Urothelium cell line (cell line): Measurements from ENCODE around the gene CCL19.
A peak's percentile ranks its signal among the peaks of the same experiment; 100 is the strongest.
"Not testable (repeated sequence)": the region's sequence is repeated elsewhere in the genome, so short reads cannot be mapped to it uniquely, and the experiment has no call there.

Experiments used
- DNase-seq: peaks from one replicate; pipeline ENCODE4 v3.0.0; 2011; ENCODE audit warnings: low spot score, mixed read lengths
- FAIRE-seq: peaks from 2 replicates; lab custom pipeline; 2011; peaks lifted over from hg19 to GRCh38; lab: Jason Lieb, UNC

Gene CCL19

DNA sequence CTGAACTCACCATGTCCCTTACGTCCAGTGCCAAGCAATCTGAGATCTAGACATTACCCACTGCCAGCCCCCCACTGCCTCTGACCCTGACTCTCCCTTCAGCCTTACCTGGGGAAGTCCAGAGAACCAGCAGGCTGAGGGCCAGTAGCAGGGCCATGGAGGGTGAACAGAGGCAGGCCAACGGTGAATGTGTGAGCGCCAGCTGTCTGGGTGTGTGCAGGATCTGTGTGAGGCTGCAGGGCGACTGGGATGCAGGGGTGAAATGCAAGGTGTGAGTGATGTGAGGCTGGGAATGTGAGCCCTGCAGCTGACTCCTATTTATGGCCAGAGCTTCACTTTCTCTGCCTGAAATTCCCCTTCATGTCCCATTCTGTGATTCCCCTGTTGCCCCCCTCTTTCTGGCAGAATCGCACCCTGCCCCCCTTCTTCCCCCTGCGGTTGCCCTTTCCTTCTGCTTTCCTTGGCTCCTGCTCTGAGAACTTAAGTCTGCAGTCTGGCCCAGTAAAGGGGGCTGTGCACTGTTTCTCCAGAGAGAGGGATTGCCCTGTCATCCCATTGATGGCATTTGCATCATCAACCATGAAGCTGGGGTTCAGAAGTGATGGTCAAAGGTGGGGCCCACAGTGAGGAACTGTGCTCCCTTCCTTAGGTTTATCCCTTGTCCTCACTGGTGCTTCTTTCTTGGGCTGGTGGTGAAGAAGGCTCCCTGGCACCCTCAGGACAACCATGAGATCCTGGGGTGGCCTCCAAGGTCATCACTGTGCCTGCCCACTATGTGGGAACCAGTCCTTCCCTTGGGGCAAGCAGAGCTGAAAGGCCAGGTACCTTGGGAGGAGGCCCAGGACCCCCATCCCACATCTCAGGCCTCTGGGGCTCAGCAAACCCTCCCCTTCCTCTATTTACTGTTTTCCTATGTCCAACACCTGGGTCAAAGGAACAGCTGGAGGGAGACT is at the start of gene CCL19:
Gene CCL19, minus strand, starts transcription at position 294 of the 953 bp plus-strand sequence. Its CDS starts 137 bp downstream, at position 157.
- DNase-seq (no peak), FAIRE-seq (no peak)

DNA sequence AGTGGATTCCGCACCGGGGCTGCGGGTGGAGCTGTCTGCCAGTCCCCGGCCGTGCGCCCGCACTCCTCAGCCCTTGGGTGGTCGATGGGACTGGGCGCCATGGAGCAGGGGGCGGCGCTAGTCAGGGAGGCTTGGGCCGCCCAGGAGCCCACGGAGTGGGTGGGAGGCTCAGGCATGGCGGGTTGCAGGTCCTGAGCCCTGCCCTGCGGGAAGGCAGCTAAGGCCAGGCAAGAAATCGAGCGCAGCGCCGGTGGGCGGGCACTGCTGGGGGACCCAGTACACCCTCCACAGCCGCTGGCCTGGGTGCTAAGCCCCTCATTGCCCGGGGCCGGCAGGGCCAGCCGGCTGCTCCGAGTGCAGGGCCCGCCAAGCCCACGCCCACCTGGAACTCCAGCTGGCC is 49.1 kb upstream of the CCL19 start:
- FAIRE-seq, DNase-seq: not testable (repeated sequence)

DNA sequence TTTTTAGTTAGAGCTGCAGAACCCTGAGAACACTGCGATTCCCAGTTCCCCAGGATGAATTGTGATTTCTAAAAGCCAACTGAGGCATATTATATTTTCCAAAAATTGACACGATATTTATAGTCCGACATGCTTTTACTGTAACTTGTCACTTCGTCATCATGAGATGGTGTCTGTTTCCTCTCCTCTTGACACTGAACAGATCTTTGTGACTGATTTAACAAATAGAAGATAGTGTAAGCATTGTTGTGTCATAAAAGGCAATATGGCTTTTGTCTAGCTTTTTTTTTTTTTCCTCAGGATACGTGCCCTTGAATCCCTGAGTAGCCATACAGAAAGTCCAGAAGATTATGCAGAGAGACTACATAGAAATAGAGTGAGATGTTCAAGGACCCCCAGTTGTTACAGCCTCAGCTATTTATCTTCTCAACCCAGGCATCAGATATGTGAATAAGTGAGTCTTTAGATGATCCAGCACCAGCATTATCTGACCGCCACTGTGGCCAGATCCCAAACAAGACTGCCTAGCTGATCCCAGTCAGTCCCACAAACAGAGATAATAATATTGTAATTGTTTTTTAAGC is 46.7 kb upstream of the CCL19 start:
- FAIRE-seq (no peak), DNase-seq (no peak)

DNA sequence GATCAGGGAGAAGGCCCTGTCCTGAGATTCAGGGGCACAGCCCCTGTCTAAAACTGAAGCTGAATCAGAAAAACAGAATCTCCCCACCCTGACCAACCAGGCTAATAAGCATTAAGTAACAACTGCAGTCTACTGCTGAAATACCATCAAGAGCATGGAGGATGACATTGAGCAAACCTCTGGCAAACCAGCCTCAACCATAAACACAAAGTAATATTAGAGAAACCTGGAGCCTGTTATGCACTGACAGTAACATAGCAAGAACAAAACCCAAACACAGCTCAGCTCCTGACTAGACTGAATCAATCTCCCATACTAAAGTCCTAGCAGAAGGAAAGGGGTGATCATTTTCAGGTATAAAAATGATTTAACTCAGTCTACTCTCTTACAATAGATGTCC is 43.6 kb upstream of the CCL19 start:
- DNase-seq (no peak), FAIRE-seq (no peak)

GRCh38 chr9:34732886-34733285 is 41.8 kb upstream of the CCL19 start:
- no peak for DNase-seq
- no peak for FAIRE-seq

GRCh38 chr9:34732478-34732877 is 41.4 kb upstream of the CCL19 start:
- DNase-seq (no peak), FAIRE-seq (no peak)

GRCh38 chr9:34723141-34723540 is 32.1 kb upstream of the CCL19 start:
- no peak for FAIRE-seq
- DNase-seq: no peak

- DNase-seq: not testable (repeated sequence)
- peak; percentile 81 for FAIRE-seq
Measured at GRCh38 chr9:34719769-34720025, 28.6 kb upstream of the CCL19 start.

GRCh38 chr9:34719021-34719768 is 28.1 kb upstream of the CCL19 start:
- DNase-seq: no peak

DNA sequence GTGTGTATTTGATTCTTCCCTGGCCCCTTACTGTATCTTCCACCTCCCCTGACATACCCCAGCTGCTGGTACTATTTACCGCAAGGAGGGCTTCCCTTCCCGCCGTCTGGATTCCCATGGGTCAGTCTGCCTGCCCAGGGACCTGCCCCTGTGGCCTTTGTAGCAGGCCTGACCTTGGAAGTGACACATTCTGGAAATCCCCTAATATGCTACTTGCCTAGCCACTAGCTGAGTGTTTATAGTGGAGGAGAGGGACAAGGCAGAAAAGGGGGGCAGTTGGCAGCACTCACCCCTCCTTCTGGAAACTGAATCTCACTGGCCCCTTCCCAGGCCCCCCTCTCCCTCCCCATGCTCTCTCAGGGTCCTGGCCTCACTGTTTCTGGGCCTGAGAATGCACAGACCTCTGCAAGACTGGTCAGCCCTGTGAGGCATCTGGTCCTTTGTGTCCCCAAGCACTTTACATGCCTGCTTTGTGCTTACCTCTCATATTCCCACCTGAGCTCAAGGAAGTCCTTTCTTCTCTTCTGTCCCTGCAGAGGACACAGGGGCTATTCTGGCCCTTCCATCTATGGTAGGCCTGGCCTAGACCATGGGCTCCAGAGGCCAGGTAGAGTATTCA is 27.0 kb upstream of the CCL19 start:
- FAIRE-seq (no peak), DNase-seq (no peak)

More at GRCh38 chr9:34719021-34719768, 28.1 kb upstream of the CCL19 start:
- no peak for FAIRE-seq

DNA sequence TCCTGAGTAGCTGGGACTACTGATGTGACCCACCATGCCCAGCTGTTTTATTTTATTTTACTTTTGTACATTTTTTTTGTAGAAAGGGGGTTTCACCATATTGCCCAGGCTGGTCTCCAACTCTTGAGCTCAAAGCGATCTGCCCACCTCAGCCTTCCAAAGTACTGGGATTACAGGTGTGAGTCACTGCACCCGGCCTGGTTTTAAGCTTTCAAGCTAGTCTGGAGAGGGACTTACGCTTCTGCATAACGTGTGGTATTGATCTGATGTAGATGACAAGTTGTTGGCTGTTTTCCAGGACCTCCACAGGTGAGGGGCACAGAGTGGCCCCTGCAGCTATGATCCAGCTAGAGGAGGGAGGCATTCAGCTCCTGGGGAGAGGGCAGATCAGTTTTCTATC is 25.6 kb upstream of the CCL19 start:
- DNase-seq: no peak
- no peak for FAIRE-seq

DNA sequence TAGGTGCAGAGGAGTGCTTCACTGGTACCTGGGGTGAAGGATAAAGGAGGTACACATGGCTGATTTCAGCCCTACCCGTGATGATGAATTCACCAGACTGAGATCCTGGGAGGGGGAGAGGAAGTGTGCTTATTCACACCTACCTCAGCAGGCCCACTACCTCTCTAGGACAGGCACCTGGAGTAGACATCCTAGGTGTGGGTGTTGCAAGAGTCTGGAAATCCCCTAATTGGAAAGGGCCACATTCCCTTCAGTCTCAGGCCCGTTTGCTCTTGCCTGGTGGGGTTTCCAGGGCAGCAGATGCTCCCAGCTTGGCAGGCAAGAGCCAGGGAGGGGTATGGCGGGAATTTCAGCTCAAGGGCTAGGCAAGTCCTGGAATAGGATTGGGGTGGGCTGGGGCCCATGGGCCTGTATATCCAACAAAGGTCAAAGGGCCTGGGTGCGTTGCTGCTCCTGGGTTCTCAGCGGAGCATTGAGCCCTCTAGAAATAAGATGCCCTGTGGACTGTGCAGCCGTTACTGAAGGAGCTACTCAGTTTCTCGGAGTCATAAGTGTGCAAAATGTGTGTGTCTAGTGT is 24.7 kb upstream of the CCL19 start:
- DNase-seq (no peak), FAIRE-seq (no peak)

GRCh38 chr9:34714007-34714406 is 22.9 kb upstream of the CCL19 start:
- FAIRE-seq (no peak), DNase-seq (no peak)

DNA sequence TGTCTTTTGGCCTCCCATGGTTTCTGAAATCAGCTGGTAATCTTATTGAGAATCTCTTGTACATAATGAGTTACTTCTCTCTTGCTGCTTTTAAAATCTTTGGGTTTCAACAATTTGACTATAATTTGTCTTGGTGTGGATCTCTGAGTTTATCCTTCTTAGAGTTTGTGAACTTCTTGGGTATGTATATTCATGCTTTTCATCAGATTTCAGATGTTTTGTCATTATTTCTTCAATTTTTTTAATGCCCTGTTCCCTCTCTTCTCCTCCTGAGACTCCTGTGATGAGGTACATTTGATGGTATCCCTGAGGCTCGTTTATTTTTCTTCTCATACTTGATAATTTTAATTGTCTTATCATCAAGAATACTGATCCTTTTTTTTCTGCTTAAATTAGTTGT is 21.1 kb upstream of the CCL19 start:
- FAIRE-seq (no peak), DNase-seq (no peak)

DNA sequence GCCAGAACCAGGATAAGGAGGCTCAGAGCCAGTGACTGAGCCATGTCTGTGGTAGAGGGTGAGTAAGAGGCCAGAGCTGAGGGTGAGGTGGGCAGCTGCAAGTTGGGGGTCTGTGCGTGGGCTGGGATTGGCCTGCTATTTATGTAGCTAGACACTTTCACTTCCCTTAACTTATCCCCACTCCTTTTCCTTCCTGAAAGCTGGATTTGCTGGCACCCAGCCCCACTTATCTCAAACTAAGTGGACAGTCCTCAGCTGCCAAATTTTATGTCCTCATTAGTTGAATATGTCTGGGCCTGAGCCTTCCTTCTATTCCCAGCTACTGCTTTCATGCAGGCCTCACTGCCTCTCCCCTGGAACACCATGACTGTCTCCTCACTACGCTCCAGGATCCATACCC is 18.9 kb upstream of the CCL19 start, which contains the start of gene CCL21:
Gene CCL21, minus strand, starts transcription at position 114 of the 400 bp plus-strand sequence. Its CDS starts 70 bp downstream, at position 44.
- no peak for DNase-seq
- FAIRE-seq: no peak

- DNase-seq (no peak), FAIRE-seq (no peak)
Measured at GRCh38 chr9:34709196-34709978, 18.3 kb upstream of the CCL19 start.

- DNase-seq: no peak
- FAIRE-seq: no peak
Measured at GRCh38 chr9:34707130-34707529, 16.1 kb upstream of the CCL19 start.

GRCh38 chr9:34701769-34702736 is 11.0 kb upstream of the CCL19 start:
- DNase-seq: peak; percentile 88
- no peak for FAIRE-seq
